DND-41 (cell line): ENCODE results near the gene MLNR.

Experiments
- CTCF ChIP-seq: IDR thresholded peaks from 2 replicates; pipeline ENCODE4 v1.5.1; 2012; ENCODE audit warnings: borderline replicate concordance, low read length, moderate library complexity, mild to moderate bottlenecking; ENCODE audit not compliant: poor library complexity, severe bottlenecking; ENCODE audit errors: extremely low read depth
- EZH2 ChIP-seq: IDR thresholded peaks from 3 replicates; pipeline ENCODE4 v1.6.1; 2012; ENCODE audit warnings: borderline replicate concordance, low read depth, mild to moderate bottlenecking, moderate library complexity, low read length, inconsistent platforms; ENCODE audit not compliant: severe bottlenecking

- TF ChIP-seq CTCF (no peak), EZH2 (no peak)
Measured at GRCh38 chr13:49220036-49220855, at the start of gene MLNR.
